ENCODE measurements around the gene CAPN8.

DNA sequence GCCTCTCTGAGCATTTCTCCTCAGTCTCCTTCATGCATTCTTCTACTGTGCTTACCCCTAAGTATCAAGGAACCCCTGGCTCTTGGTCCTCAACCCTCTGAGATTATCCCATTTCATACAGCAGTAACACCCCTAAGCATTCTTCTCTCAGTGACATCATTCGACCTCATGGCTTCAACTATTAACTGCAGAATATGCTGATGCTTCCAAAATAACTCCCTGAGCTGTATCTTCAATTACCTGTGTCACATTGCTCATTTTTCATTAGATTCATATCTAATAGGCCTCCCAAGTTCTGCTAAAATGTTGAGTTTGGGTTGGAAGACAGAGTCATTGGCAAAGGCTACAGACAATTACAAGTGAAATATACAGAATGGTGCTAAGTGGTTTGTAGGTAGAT is 7.5 kb downstream of the CAPN8 start:
- TF ChIP-seq CTCF (IDR thresholded peaks at IDR 0.05) (no peak), POLR2A (IDR thresholded peaks at IDR 0.05) (no peak)

Data from testis (tissue), 2 donors.